Activated B cell treated with CpG ODN at 0.5 μM for 24 hours (primary cell): ENCODE data around the gene EHMT1. TPM values are rescaled to one million over a fixed set of nuclear protein-coding genes. Genes with fewer than 3 reads are reported as not detected.

Experiments used
- ATAC-seq: fragments of 200-7000 bp; cut with Tn5 transposase; one replicate; pipeline ENCODE4 v1.10.0; 2021; ENCODE audit warnings: low read depth, mild to moderate bottlenecking, moderate library complexity
- CTCF ChIA-PET: fragments of 350-600 bp; sonication (Branson Sonifier 250); formaldehyde crosslinking; loops from one replicate; lab custom pipeline; 2021; ENCODE audit warnings: antibody characterized with exemption; lab: Charles Lee
- POLR2A ChIA-PET: fragments of 350-600 bp; sonication (Branson Sonifier 250); formaldehyde crosslinking; loops from one replicate; lab custom pipeline; 2021; ENCODE audit warnings: antibody characterized with exemption; lab: Charles Lee
- DNase-seq: peaks from one replicate; pipeline ENCODE4 v3.0.0; 2022
- H3K27ac Mint-ChIP-seq: one replicate; pipeline ENCODE4 v1.8.0; 2020; ENCODE audit warnings: mixed read lengths
- H3K27me3 Mint-ChIP-seq: one replicate; pipeline ENCODE4 v1.8.0; 2021; ENCODE audit warnings: mixed read lengths
- H3K36me3 Mint-ChIP-seq: one replicate; pipeline ENCODE4 v1.8.0; 2021; ENCODE audit warnings: low read depth, mixed read lengths
- H3K4me1 Mint-ChIP-seq: one replicate; pipeline ENCODE4 v1.8.0; 2021; ENCODE audit warnings: mixed read lengths
- H3K4me3 Mint-ChIP-seq: one replicate; pipeline ENCODE4 v1.8.0; 2020; ENCODE audit warnings: mild to moderate bottlenecking, mixed read lengths
- H3K9me3 Mint-ChIP-seq: one replicate; pipeline ENCODE4 v1.8.0; 2020; ENCODE audit warnings: mixed read lengths
- CTCF ChIP-seq: fragments of 200-600 bp; IDR thresholded peaks from one replicate; pipeline ENCODE4 v1.8.0; 2022; ENCODE audit warnings: antibody characterized with exemption, mild to moderate bottlenecking
- intact Hi-C: fragments of 100-400 bp; cut with micrococcal nuclease; formaldehyde crosslinking; loops from one replicate; pipeline ENCODE4 v1.15.1; 2024
- total RNA-seq: library from RNA; stranded (reverse); gene quantifications from 2 replicates; pipeline ENCODE4 v1.2.3, GENCODE V29; 2022

EHMT1 gene
- total RNA-seq, 1 donor from 2014 or later: 163 TPM

GRCh38 chr9:137598943-137599342 is 19.9 kb upstream of the EHMT1 start:
- H3K36me3 Mint-ChIP-seq: no peaks in the 10 kb centered on the region
- no peak overlapping the region for H3K27ac Mint-ChIP-seq
- DNase-seq: no peak
- no peaks in the 10 kb centered on the region for H3K9me3 Mint-ChIP-seq
- no peak for TF ChIP-seq CTCF
- no peaks in the 10 kb centered on the region for H3K4me1 Mint-ChIP-seq
- H3K27me3 Mint-ChIP-seq: no peaks in the 10 kb centered on the region
- ATAC-seq: no peak
- intact Hi-C loops: no loop called here
- CTCF ChIA-PET: no interaction called here
- H3K4me3 Mint-ChIP-seq: no peak overlapping the region
- POLR2A ChIA-PET: no interaction called here

GRCh38 chr9:137602661-137603060 is 16.1 kb upstream of the EHMT1 start:
- POLR2A ChIA-PET: interaction anchor here (0.7 to 1.6 kb wide), 3 partner anchors 10 to 342 kb away, joined by 3 to 11 read pairs (median 5); partner anchors contain the start of gene MRPL41
- CTCF ChIA-PET: no interaction called here
- intact Hi-C loops: no loop called here

GRCh38 chr9:137603879-137604278 is 14.9 kb upstream of the EHMT1 start:
- no peak for ATAC-seq

More at GRCh38 chr9:137602661-137603060, 16.1 kb upstream of the EHMT1 start:
- H3K4me3 Mint-ChIP-seq: no peak overlapping the region
- DNase-seq (no peak), ATAC-seq (no peak)
- no peak overlapping the region for H3K27ac Mint-ChIP-seq
- no peaks in the 10 kb centered on the region for H3K36me3 Mint-ChIP-seq
- peaks cover 14% of the 10 kb centered on the region for H3K4me1 Mint-ChIP-seq
- H3K27me3 Mint-ChIP-seq: no peaks in the 10 kb centered on the region
- no peaks in the 10 kb centered on the region for H3K9me3 Mint-ChIP-seq
- TF ChIP-seq CTCF: no peak

GRCh38 chr9:137604345-137605086 is 14.3 kb upstream of the EHMT1 start:
- Mint-ChIP-seq H3K36me3 (no peaks in the 10 kb centered on the region), H3K9me3 (no peaks in the 10 kb centered on the region), H3K27ac (no peak overlapping the region), H3K4me1 (peaks cover 17% of the 10 kb centered on the region), H3K4me3 (peak overlapping the region; percentile 52), H3K27me3 (no peaks in the 10 kb centered on the region)
- intact Hi-C loops: loop anchor here (1.0 to 2.0 kb wide), 5 partner anchors 14 to 146 kb away; partner anchors contain the start of genes DPH7, MRPL41, NSMF and ZMYND19
- no peak for DNase-seq
- ChIA-PET CTCF (no interaction called here), POLR2A (interaction anchor here (0.8 to 1.3 kb wide), 8 partner anchors 14 to 364 kb away, joined by 3 to 29 read pairs (median 6); partner anchors contain the start of genes EHMT1, MRPL41 and ZMYND19)
- no peak for ATAC-seq
- no peak for TF ChIP-seq CTCF

More at GRCh38 chr9:137603879-137604278, 14.9 kb upstream of the EHMT1 start:
- CTCF ChIA-PET: no interaction called here
- POLR2A ChIA-PET: interaction anchor here (0.5 to 1.3 kb wide), 2 partner anchors 13 to 74 kb away, joined by 3 read pairs; partner anchors contain the start of gene ZMYND19
- no peak for DNase-seq
- Mint-ChIP-seq H3K27ac (no peak overlapping the region), H3K36me3 (no peaks in the 10 kb centered on the region), H3K4me3 (peak overlapping the region; percentile 52), H3K4me1 (peaks cover 17% of the 10 kb centered on the region), H3K9me3 (no peaks in the 10 kb centered on the region), H3K27me3 (no peaks in the 10 kb centered on the region)
- TF ChIP-seq CTCF: no peak
- intact Hi-C loops: loop anchor here (2.0 kb wide), 1 partner anchor 145 kb away; the partner anchor contains the start of gene NSMF
